Stimulated activated CD8-positive, alpha-beta memory T cell treated with anti-CD3 and anti-CD28 coated beads, Interleukin-4, amount 100 ng/mL, for 4 hours (primary cell): Measurements from ENCODE around the gene HSD17B12.

ENCODE experiments used
- DNase-seq, 2 donors: peaks; one replicate each; pipeline ENCODE4 v3.0.0-alpha.2; 2020; ENCODE audit warnings: low read depth in 2 of 2, low spot score in 1 of 2

HSD17B12 gene

GRCh38 chr11:43797337-43797736 is 116.8 kb downstream of the HSD17B12 start:
- DNase-seq, result no peak

GRCh38 chr11:43797866-43798265 is 117.3 kb downstream of the HSD17B12 start:
- no peak for DNase-seq

- no peak for DNase-seq
Measured at GRCh38 chr11:43802509-43802908, 122.0 kb downstream of the HSD17B12 start.

GRCh38 chr11:43803766-43804165 is 123.2 kb downstream of the HSD17B12 start:
- no peak for DNase-seq

GRCh38 chr11:43806976-43807375 is 126.4 kb downstream of the HSD17B12 start:
- no peak for DNase-seq

- no peak for DNase-seq
Measured at GRCh38 chr11:43810929-43811596, 130.5 kb downstream of the HSD17B12 start.

- no peak for DNase-seq
Measured at GRCh38 chr11:43812471-43812870, 131.9 kb downstream of the HSD17B12 start.

GRCh38 chr11:43818220-43818619 is 137.7 kb downstream of the HSD17B12 start:
- no peak for DNase-seq

- no peak for DNase-seq
Measured at GRCh38 chr11:43819926-43820325, 139.4 kb downstream of the HSD17B12 start.

- DNase-seq, result no peak
Measured at GRCh38 chr11:43823316-43823715, 142.8 kb downstream of the HSD17B12 start.

GRCh38 chr11:43823851-43824250 is 143.3 kb downstream of the HSD17B12 start:
- DNase-seq, result no peak

GRCh38 chr11:43825217-43825816 is 144.8 kb downstream of the HSD17B12 start:
- DNase-seq, result no peak

- DNase-seq, result peak; percentile 6 to 19
Measured at GRCh38 chr11:43830928-43831440, 150.4 kb downstream of the HSD17B12 start.

- no peak for DNase-seq
Measured at GRCh38 chr11:43832536-43832935, 152.0 kb downstream of the HSD17B12 start.

GRCh38 chr11:43833657-43834073 is 153.1 kb downstream of the HSD17B12 start:
- no peak for DNase-seq

- no peak for DNase-seq
Measured at GRCh38 chr11:43834286-43834685, 153.7 kb downstream of the HSD17B12 start.

- no peak for DNase-seq
Measured at GRCh38 chr11:43835104-43835503, 154.6 kb downstream of the HSD17B12 start.

- no peak for DNase-seq
Measured at GRCh38 chr11:43837879-43838278, 157.3 kb downstream of the HSD17B12 start.

- no peak for DNase-seq
Measured at GRCh38 chr11:43842021-43842420, 161.5 kb downstream of the HSD17B12 start.

GRCh38 chr11:43845816-43846215 is 165.3 kb downstream of the HSD17B12 start:
- no peak for DNase-seq

GRCh38 chr11:43852057-43852636 is 171.6 kb downstream of the HSD17B12 start:
- DNase-seq, result peak; percentile 27 to 31

- DNase-seq, result no peak
Measured at GRCh38 chr11:43853781-43854180, 173.2 kb downstream of the HSD17B12 start.
